Measurements from ENCODE around the gene AIFM3.
A peak's percentile ranks its signal among the peaks of the same experiment; 100 is the strongest.

Gene AIFM3

DNA sequence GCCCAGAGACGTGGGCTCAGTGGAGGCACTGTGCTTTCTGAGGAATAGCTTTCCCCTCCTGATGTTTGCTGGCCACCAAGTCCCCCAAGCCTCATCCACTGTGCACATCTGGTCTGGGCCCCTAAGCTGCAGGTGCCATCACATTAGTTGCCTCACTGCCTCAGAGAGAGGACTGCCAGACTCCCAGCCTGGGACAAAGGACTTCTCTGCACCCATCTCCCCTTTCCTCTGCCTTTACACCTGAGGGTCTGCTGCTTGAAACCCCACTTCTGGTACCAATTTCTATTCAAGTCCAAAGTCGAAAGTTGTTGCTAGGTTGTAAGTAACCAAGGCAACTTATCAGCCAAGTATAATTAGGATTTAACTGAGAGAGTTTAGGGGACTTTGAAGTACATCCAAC lies 11.4 kb downstream of the AIFM3 start:
- Histone ChIP-seq H3K4me1 (no peaks in the 10 kb centered on the region), H3K27me3 (no peaks in the 10 kb centered on the region), H3K36me3 (no peaks in the 10 kb centered on the region), H3K9me3 (no peaks in the 10 kb centered on the region), H3K4me3 (ENCODE audit: low read depth, low read length) (no peak overlapping the region)
- no peak for DNase-seq
- TF ChIP-seq, protein P1, sequence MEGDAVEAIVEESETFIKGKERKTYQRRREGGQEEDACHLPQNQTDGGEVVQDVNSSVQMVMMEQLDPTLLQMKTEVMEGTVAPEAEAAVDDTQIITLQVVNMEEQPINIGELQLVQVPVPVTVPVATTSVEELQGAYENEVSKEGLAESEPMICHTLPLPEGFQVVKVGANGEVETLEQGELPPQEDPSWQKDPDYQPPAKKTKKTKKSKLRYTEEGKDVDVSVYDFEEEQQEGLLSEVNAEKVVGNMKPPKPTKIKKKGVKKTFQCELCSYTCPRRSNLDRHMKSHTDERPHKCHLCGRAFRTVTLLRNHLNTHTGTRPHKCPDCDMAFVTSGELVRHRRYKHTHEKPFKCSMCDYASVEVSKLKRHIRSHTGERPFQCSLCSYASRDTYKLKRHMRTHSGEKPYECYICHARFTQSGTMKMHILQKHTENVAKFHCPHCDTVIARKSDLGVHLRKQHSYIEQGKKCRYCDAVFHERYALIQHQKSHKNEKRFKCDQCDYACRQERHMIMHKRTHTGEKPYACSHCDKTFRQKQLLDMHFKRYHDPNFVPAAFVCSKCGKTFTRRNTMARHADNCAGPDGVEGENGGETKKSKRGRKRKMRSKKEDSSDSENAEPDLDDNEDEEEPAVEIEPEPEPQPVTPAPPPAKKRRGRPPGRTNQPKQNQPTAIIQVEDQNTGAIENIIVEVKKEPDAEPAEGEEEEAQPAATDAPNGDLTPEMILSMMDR (IDR thresholded peaks at IDR 0.05; ENCODE audit: low read depth, low read length) = no peak

DNA sequence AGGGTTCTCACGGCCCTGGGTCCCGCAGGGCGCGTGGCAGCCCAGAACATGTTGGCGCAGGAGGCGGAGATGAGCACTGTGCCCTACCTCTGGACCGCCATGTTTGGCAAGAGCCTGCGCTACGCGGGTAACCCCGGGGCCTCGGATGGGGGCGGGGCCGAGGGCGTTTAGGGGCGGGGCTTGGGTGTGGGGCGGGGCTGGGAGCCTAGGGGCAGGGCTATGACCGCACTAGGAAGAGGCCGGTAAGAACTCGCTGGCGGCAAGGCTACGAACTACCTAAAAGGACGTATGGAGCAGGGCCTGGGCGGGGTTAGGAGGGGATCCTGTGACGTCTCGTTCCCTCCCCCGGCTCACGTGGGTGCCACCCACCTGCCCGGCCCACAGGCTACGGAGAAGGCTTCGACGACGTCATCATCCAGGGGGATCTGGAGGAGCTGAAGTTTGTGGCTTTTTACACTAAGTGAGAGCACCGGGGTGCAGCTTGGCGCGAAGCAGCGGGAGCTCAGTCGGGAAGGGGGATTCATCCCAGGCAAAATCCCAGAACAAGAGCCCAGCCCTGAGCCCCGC lies 12.3 kb downstream of the AIFM3 start:
- TF ChIP-seq, protein P1 (IDR thresholded peaks at IDR 0.05; ENCODE audit: low read depth, low read length) = no peak
- peak; percentile 77 for DNase-seq
- Histone ChIP-seq H3K36me3 (0 out of 2 replicates have a peak, but pooled peaks cover 5% of the 10 kb centered on the region), H3K27me3 (no peaks in the 10 kb centered on the region), H3K4me1 (no peaks in the 10 kb centered on the region), H3K4me3 (ENCODE audit: low read depth, low read length) (no peak overlapping the region), H3K9me3 (no peaks in the 10 kb centered on the region)

DNA sequence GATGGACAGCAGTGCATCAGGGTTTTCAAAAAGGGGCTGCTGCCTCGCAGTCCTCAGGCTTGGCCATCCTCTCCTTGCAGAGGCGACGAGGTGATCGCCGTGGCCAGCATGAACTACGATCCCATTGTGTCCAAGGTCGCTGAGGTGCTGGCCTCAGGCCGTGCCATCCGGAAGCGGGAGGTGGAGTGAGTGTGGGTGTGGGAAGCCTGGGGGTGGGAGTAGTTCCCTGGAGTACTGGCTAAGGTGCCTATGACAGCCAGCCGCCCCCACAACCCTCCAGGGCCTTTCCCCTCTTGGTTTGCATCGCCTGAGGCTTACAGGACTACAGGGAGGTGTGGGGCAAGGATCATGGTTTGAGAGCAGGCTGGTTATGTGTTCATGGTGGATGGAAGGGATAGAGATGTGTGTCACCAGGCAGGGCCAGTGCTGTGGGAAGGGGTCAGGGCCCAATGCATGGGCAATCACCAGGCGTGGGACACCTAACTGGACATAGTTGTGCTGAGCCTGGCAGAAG lies 12.9 kb downstream of the AIFM3 start:
- TF ChIP-seq, protein P1 (IDR thresholded peaks at IDR 0.05; ENCODE audit: low read depth, low read length) = no peak
- Histone ChIP-seq H3K9me3 (no peaks in the 10 kb centered on the region), H3K4me1 (no peaks in the 10 kb centered on the region), H3K36me3 (0 out of 2 replicates have a peak, but pooled peaks cover 5% of the 10 kb centered on the region), H3K4me3 (ENCODE audit: low read depth, low read length) (no peak overlapping the region), H3K27me3 (no peaks in the 10 kb centered on the region)
- no peak for DNase-seq

DNA sequence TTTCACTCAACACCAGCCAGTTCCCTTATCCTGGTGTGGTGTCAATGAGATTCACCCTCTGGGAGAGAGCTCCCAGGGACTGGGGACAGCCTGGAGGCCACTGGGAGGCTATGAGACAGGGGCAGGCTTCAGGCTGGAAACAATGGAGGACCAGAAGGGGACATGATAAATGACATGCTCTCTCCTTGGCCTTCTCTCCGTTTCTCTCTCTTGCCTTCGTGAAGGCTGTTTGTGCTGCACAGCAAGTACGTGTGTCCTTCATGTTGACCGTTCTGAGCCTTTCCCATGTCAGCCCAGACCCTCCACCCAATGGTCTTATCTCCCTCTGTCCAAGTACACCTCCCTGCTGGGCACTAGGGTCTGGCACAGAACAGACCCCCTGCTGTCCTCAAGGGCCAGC lies 13.5 kb downstream of the AIFM3 start:
- H3K27me3 ChIP-seq = no peaks in the 10 kb centered on the region
- DNase-seq = no peak
- no peak overlapping the region for H3K4me3 ChIP-seq (ENCODE audit: low read depth, low read length)

DNA sequence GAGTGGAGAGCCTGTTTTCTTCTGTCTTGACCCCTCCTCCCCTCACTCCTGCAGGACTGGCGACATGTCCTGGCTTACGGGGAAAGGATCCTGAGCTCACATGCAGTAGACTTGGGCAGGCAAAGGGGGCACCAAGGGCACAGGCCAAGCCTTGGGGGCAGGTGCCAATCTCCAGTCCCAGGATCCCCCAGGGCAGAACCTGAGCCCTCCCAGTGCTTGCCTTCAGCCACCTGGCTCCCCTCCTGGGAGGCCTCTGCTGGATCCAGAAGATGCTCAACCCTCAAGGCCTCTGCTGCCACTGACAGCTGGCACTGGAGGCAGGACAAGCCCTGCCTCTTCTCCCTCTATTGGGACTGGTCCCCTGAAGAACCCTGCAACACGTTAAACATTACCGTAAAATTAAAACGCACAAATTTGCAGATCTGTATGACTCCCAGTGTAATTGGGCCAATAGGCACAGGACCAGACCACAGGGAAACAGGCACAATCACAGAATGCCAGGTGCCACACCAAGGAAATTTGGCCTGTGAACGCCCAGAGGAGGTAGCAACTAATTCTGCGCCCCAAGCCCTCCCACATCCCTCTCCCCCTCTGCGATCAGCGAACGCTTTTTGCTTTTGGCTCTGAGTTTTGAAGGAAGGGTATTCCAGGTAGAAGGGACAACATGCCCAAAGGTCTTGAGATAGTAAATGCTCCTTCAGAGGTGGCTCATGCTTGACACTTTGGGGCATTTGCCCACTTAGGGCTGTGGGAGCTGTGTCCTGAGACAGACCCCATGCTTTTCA lies 14.1 kb downstream of the AIFM3 start:
- no peaks in the 10 kb centered on the region for H3K27me3 ChIP-seq

More for the DNA sequence above, 13.5 kb downstream of the AIFM3 start:
- H3K4me1 ChIP-seq = no peaks in the 10 kb centered on the region
- TF ChIP-seq, protein P1 (IDR thresholded peaks at IDR 0.05; ENCODE audit: low read depth, low read length) = no peak
- H3K36me3 ChIP-seq = peaks cover 5% of the 10 kb centered on the region; the same call in 1 of the 2 replicates
- no peaks in the 10 kb centered on the region for H3K9me3 ChIP-seq

More for the DNA sequence above, 14.1 kb downstream of the AIFM3 start:
- no peaks in the 10 kb centered on the region for H3K4me1 ChIP-seq
- no peak for DNase-seq
- peak overlapping the region; percentile 93 for H3K4me3 ChIP-seq (ENCODE audit: low read depth, low read length)
- no peaks in the 10 kb centered on the region for H3K9me3 ChIP-seq
- H3K36me3 ChIP-seq = peaks cover 5% of the 10 kb centered on the region; the same call in 1 of the 2 replicates
- TF ChIP-seq, protein P1 (IDR thresholded peaks at IDR 0.05; ENCODE audit: low read depth, low read length) = no peak

All from BE2C (cell line).